NCI-H526 (cell line): ENCODE data around the gene SLC25A33.
"Not testable (repeated sequence)": the region's sequence is repeated elsewhere in the genome, so short reads cannot be mapped to it uniquely, and the experiment has no call there.

Source experiments
- DNase-seq, 2 experiments: peaks; one replicate each; lab custom pipeline; 2025; lab: John Stamatoyannopoulos, UW

The SLC25A33 gene

GRCh38 chr1:9625030-9625429 lies 85.8 kb downstream of the SLC25A33 start:
- not testable (repeated sequence) for DNase-seq

GRCh38 chr1:9626201-9626608 lies 86.9 kb downstream of the SLC25A33 start:
- no peak for DNase-seq

DNA sequence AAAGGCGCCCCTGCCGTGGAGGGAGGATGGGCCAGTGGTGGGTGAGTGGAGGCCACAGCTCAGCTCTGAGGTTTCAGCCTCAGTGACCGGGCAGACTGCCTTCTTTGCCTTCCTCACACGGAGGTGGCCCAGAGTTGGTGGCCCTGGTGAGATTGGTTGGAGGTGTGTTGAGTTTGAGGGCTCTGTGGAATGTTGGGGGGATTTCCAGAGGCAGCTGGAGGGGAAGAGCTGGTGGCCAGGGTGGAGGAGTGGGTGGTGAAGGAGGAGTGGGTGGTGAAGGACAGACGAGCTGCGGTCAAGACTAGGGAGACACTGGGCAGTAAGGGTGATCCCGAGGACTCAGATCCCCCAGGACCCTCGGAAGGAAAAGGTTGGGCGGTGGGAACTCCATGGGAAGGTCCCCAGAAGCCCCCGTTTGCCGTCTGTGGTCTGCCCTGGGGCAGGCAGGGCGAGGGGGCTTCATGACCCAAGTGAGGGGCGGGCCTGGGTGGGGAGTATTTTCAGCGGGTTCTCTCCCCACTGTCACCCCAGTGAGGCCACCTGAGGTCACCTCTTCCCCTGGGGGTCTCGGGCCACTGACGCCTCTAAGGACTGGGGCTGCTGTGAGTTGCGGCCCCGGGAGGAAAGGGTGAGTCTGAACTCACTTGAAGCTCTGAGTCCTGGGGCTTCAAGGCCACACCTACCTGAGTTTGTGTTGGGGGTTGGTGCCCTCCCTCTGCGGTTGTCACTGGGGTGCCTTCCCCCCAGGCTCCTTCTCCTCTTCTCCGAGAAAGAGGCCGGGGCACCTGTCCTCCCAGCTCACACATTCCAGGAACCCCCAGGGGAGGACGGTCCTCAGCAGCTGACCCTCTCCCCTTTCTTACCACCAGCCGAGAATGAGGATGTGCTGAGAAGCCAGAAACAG lies 89.5 kb downstream of the SLC25A33 start:
- no peak for DNase-seq

- no peak for DNase-seq
Measured at GRCh38 chr1:9629445-9630201, 90.4 kb downstream of the SLC25A33 start.

DNA sequence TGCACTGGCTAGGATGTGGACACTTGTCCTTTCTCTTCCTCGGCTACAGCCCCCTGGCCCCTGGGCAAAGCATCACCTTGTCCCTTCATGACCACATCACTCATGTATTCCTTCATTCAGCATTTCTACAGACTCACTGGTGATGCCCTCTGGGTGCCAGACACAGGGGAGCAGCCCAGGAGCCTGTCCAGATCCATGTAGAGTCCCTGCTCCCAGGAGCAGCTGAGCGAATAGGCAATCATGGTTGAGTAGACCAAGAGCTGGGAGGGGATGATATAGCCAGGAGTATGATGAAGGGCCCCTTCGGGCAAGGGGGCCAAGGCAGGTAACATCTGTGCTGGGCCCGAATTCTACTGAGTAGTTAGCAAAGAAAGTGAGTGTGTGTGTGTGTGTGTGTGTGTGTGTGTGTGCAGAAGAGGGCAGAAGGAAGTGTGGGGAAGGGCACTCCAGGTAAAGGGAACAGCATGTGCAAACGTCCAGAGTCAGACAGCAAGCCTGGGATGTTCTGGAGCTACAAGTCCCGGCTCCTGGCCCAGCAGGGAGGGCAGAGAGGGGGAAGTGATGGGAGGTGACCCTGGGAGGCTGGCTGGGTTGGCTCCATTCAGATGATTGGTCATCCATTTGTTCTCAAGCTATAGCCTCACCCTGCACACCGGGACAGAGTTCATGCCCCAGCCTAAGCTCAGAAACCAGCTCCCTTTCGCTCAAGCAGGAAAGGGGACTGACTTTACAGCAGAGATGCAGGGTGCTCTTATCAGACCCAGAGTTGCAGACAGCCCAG lies 91.3 kb downstream of the SLC25A33 start:
- DNase-seq: no peak

GRCh38 chr1:9631613-9632012 lies 92.3 kb downstream of the SLC25A33 start:
- DNase-seq: no peak

DNA sequence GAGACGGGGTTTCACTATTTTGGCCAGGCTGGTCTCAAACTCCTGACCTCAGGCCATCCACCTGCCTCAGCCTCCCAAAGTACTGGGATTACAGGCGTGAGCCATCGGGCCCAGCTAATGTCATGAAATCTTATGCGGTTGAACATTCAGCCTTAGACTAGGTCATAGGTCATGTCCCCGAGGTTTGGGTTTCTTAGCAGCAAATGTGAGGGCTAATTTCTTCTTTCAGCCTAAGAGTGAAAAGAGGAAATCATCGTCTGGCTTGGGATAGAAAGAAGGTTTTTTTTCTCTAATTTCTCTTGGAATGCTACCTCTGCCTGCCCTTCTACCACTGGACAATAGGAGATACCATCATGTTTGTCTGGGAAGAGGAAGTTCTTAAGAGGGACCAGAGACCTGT lies 94.2 kb downstream of the SLC25A33 start:
- DNase-seq: no peak

DNA sequence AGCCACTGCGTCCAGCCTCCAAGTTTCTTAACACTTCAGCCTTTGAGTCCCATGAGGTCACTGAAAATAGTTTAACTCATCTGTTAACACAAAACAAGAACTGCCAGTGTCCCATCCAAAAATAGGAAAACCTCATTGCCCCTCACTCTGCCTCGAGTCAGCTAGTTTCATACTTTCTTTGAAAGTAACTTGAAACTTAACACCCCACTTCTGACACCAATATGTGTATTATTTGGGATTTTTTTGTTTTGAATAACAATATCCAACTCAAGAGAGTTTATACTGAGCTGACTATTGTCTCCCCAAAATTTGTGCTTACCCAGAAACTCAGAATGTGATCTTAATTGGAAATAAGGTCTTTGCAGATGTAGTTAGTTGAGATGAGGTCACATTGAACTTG lies 95.3 kb downstream of the SLC25A33 start:
- DNase-seq: no peak
